PFSK-1 (cell line): ENCODE measurements around the gene FGF6.

Experiments used
- FOXP2 ChIP-seq: optimal IDR thresholded peaks from 2 replicates; pipeline ENCODE3; 2011; ENCODE audit warnings: borderline replicate concordance, control low read depth, inconsistent platforms; ENCODE audit not compliant: insufficient read depth; ENCODE audit errors: extremely low read length, extremely low read depth
- POLR2AphosphoS5 ChIP-seq: IDR thresholded peaks from 2 replicates; pipeline ENCODE4 v1.6.1; 2012; ENCODE audit warnings: low read depth, mild to moderate bottlenecking, control low read depth, low read length, moderate library complexity
- REST ChIP-seq, 2 experiments: IDR thresholded peaks; 2 replicates each; pipeline versions ENCODE4 v1.6.1 to v1.8.0; 2011 to 2012; ENCODE audit warnings: low read depth in 2 of 2, low read length in 2 of 2, control low read depth in 1 of 2, inconsistent platforms in 1 of 2, mild to moderate bottlenecking in 1 of 2, moderate library complexity in 1 of 2; ENCODE audit not compliant: insufficient read depth in 1 of 2
- SIN3A ChIP-seq: IDR thresholded peaks from 2 replicates; pipeline ENCODE4 v1.6.1; 2012; ENCODE audit warnings: mild to moderate bottlenecking, low read length, moderate library complexity, borderline replicate concordance; ENCODE audit not compliant: insufficient read depth
- TAF1 ChIP-seq: IDR thresholded peaks from 2 replicates; pipeline ENCODE4 v1.6.1; 2012; ENCODE audit warnings: low read length, control low read depth, borderline replicate concordance; ENCODE audit not compliant: insufficient read depth

Gene FGF6

GRCh38 chr12:4483885-4484823 is 38.5 kb upstream of the FGF6 start:
- TF ChIP-seq SIN3A (no peak), POLR2AphosphoS5 (no peak), REST (IDR thresholded peaks at IDR 0.05; ENCODE audit: insufficient read depth in 1 of 2, low read depth in 2 of 2, low read length in 2 of 2) (no peak), FOXP2 (no peak), TAF1 (no peak)

- TF ChIP-seq REST (IDR thresholded peaks at IDR 0.05; ENCODE audit: insufficient read depth in 1 of 2, low read depth in 2 of 2, low read length in 2 of 2), result no peak
- TF ChIP-seq SIN3A, result no peak
- TF ChIP-seq POLR2AphosphoS5, result no peak
- TF ChIP-seq FOXP2, result no peak
- TF ChIP-seq TAF1, result no peak
Observed at GRCh38 chr12:4482936-4483335, 37.3 kb upstream of the FGF6 start.

GRCh38 chr12:4478933-4479332 is 33.3 kb upstream of the FGF6 start:
- TF ChIP-seq TAF1, result no peak
- no peak for TF ChIP-seq REST (IDR thresholded peaks at IDR 0.05; ENCODE audit: insufficient read depth in 1 of 2, low read depth in 2 of 2, low read length in 2 of 2)
- TF ChIP-seq SIN3A, result no peak
- TF ChIP-seq FOXP2, result no peak
- no peak for TF ChIP-seq POLR2AphosphoS5

GRCh38 chr12:4477129-4477528 is 31.5 kb upstream of the FGF6 start:
- TF ChIP-seq REST (IDR thresholded peaks at IDR 0.05; ENCODE audit: insufficient read depth in 1 of 2, low read depth in 2 of 2, low read length in 2 of 2), result no peak
- no peak for TF ChIP-seq TAF1
- TF ChIP-seq FOXP2, result no peak
- no peak for TF ChIP-seq SIN3A
- no peak for TF ChIP-seq POLR2AphosphoS5
